IPS-NIHi11 (cell line): ENCODE measurements around the gene FN1.

Experiments used
- DNase-seq: peaks from one replicate; pipeline ENCODE4 v3.0.0; 2012; ENCODE audit warnings: mixed read lengths, low spot score

Gene FN1

DNA sequence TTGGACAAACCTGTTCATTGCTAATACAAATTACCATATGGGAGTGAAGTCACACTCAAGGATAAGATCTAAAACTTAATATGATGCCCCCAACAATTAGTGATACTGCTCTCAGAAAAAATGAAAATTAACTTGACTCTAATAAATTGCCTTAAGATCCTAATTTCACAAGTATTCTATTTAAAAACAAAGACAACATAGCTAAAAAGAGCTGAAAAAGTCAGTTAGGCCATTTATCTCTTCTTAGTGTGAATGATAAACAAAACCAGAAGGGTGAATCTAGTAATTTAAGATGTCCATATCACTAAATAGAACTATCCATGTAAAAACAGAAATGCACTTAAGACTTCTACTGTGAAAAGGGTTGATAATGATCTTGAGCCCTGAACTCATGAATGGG, 53.4 kb downstream of the FN1 start:
- no peak for DNase-seq

GRCh38 chr2:215382011-215382410, 53.9 kb downstream of the FN1 start:
- no peak for DNase-seq

DNA sequence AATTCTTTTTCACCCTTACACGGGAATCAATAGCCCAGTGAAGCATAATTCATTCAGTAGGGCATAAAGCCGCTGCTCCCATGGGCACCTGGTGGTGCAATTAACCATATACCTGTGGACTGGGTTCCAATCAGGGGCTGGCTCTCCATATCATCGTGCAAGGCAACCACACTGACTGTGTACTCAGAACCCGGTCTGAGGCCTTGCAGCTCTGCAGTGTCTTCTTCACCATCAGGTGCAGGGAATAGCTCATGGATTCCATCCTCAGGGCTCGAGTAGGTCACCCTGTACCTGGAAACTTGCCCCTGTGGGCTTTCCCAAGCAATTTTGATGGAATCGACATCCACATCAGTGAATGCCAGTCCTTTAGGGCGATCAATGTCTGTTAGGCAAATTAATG, 55.2 kb downstream of the FN1 start:
- no peak for DNase-seq

DNA sequence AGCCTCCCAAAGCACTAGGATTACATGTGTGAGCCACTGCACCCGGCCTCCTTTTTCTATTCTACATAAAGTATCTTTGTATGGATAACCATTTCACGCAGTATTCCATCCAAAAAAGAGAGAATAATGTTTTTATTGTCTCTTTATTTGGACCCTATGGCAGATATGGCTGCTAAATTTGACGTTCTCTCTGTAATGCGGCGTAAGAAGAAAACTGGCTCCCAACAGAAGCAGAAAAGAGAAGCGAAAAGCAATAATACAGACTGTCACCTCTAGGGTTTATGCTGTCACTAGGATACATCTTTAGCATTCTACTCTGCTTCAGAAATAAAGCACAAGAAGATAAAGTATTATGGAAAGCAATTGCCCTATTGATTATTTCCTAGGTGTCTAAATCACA, 55.9 kb downstream of the FN1 start:
- DNase-seq, result no peak

GRCh38 chr2:215379039-215379438, 56.8 kb downstream of the FN1 start:
- DNase-seq, result no peak

DNA sequence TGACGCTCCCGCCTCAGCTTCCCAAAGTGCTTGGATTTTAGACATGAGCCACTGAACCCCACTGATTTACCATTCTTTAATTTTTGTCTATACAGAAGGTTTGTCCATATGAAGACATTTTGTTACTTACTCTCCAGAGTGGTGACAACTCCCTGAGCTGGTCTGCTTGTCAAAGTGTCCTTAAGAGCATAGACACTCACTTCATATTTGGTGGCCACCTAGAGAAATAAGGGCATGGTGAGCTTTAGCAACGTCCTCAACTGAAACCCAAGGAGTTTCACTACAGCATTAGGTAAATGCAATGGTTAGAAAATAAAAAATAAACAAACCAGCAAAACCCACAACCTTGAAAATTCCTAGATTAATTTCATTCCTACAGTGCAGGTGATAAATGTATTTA, 57.8 kb downstream of the FN1 start:
- DNase-seq, result no peak

DNA sequence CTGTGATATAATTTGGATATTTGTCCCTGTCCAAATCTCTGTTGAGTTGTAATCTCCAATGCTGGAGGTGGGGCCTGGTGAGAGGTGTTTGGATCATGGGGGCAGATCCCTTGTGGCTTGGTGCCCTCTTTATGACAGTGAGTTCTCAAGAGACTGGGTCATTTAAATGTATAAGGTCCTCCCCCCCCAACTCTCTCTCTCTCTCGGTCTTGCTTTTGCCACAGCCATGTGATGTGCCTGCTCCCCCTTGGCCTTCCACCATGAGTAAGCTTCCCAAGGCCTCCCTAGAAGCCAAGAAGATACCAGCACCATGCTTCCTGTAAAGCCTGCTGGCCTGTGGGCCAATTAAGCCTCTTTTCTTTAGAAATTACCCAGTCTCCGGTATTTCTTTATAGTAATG, 58.6 kb downstream of the FN1 start:
- no peak for DNase-seq

- no peak for DNase-seq
Measured at GRCh38 chr2:215376103-215376780, 59.6 kb downstream of the FN1 start.

DNA sequence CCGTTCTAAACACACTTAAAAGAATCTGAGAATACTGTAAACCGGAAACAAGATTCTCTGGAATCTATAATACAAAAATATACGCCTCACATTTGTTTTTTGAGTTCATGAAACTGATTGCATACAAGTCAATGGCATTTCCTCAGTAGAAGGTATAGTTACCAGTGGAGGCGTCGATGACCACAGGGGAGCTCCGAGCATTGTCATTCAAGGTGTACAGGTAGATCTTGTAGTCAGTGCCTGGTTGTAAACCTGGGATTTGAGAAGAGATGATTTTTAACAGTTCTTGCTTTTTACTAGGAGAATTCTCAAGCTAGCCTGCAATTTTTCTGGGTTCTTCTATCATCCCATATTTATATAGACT, 60.4 kb downstream of the FN1 start:
- DNase-seq, result no peak

DNA sequence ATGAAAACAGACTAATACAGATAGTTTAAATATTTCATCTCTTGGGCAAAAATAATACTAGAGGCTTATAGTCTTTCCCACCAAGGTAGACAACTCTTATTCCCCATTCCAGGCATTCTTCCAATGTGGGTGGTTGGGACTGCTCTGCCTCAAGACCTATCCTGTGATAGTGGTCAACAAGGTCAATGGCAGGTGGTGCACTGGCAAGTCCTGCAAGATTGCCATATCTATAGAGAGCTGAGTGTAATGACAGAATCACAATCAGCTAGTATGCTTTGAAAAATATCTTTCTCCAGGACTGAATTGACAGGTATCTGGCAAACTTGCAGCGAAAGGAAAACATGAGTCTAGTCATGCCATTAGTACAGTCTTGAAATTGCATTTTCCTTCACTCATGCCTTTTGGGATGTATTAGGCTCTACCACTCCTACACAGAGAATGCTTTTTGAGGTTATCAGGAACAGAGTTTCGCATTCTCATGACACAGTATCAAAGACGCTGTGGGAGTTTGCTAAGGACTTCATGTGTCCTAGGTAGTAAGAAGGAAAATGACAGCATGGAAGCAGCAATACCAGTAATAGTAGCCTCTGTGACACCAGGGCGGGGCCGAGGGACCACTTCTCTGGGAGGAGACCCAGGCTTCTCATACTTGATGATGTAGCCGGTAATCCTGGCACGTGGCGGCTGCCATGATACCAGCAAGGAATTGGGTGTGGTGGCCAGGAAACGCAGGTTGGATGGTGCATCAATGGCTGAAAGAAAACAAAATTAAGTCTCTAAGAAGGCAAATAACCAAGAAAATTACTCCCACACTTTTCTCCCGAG, 61.0 kb downstream of the FN1 start:
- DNase-seq, result no peak

GRCh38 chr2:215374002-215374401, 61.9 kb downstream of the FN1 start:
- no peak for DNase-seq

- no peak for DNase-seq
Measured at GRCh38 chr2:215372968-215373649, 62.8 kb downstream of the FN1 start.

DNA sequence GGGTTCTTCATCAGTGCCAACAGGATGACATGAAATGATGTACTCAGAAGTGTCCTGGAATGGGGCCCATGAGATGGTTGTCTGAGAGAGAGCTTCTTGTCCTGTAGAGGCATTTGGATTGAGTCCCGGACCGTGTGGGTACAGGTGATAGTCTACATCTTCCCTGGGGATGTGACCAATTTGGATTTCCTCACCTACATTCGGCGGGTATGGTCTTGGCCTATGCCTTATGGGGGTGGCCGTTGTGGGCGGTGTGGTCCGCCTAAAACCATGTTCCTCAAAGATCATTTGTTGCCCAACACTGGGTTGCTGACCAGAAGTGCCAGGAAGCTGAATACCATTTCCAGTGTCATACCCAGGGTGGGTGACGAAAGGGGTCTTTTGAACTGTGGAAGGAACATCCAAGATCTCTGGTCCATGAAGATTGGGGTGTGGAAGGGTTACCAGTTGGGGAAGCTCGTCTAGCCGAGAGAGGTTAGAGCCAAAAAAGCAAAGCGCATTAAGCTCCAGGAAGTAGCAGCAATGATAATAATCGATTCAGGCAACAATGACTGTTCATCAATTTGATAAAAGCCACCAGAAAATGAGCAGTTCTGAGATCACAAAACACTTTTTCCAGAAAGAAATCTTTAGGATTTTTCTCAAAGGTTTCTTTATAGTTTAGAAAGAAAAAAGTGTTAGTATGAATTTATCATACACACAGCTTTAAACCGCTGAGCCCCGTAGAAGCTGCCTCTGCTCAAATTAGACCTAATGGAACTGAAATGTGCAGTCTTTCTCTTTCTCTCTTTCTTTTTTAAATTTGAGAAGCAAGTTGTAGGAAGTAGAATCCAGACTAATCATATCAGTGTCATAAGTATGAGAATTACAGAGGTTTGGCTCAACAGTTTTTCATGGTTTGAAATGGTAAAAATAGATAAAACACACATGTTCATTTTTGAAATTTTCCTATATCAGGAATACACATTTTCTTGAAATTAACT, 63.7 kb downstream of the FN1 start:
- no peak for DNase-seq

- DNase-seq, result no peak
Measured at GRCh38 chr2:215370112-215370965, 65.5 kb downstream of the FN1 start.

DNA sequence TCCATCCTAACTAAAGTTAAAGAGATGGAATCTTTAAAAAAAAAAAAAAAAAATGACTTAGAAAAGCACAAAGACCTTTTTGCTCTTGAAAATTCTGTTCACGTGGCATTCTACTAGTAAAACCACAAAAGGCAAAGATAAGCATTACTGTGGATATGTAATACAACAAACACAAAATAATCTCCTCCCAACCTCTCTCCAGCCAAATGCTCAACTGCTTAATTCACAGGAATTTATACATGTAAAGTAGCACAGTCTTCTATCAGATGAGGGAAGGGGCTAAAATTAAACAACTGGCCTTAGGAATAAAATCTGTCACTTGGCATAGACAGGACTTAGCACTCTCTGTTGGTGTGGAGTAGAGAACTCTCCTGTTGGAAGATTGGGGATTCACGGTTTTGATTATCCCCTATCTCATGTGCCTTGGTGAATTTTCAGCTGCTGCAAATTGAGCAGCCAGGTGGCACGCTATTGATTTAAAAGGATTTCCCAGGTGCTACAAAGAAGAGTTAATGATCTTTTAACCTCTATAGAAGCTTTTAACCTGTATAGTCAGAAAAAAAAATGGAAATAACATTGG, 66.6 kb downstream of the FN1 start:
- no peak for DNase-seq

DNA sequence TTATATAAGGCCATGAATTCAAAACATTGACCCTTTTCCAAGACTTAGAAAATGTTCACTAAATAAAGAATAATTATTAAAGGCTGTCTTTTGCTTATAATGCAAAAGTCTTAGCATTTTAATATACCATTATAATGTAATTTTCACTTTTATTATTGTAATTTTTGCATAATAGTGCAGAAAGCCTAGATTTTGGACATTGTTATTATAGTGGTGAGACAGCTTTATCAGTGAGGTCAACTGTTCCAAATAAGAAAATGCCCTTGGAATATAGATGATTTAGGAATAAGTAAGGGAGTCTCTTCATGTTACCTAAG, 67.4 kb downstream of the FN1 start:
- DNase-seq, result no peak

DNA sequence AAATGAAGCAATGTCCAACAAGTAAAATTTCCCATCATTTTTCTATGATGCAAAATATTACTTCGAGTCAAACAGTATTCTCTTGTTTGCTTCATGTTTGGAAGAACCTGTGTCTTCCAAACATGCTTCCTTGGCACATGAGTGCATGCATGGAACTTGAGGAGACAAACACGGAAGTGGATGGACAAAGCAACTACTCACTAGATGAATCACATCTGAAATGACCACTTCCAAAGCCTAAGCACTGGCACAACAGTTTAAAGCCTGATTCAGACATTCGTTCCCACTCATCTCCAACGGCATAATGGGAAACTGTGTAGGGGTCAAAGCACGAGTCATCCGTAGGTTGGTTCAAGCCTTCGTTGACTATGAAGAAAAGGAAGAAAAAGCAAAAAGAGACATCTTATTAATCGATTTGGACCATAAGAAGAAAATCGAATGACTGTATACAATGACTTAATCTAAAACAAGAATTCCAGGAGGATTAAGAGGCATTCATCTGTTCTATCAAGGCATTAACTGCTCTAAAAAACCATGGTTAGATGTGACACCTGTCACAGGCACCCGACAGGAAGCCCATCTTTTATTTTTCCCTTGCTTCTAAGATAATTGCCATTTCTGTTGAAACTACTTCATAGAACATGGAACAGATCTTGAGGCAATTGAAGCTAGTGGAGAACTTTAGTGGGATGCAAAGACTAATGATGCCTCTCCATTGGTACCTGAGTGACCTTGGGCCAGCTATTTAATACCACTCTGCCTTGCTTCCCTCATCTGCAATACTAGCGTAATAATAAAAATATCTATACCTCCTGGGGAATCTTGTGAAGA, 68.0 kb downstream of the FN1 start:
- no peak for DNase-seq

DNA sequence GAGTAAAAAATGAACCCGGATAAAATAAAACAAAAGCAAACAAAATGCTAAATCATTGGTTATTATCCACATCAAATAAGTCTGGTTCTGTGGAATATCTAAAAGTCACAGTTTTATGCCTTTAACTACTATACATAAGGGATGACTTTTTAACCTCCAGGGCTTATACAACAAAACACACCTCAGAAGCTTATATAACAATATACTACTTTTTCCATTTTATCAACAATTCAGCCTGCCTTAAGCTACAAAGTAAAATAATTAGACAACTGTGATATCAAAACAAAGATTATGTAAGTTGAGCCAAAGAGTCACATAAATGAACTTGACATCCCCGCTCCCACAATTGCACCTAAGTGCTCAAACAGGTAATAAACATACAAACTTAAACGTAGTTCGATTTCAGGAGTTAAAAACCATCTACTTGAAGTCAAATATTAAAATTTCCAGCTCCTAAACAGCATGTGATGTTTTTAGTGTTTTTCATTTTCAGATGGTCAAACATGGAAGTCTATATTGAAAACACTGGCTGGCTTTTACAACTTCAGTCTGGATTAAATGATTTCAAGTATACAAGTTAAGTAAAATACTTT, 69.3 kb downstream of the FN1 start:
- DNase-seq, result no peak

DNA sequence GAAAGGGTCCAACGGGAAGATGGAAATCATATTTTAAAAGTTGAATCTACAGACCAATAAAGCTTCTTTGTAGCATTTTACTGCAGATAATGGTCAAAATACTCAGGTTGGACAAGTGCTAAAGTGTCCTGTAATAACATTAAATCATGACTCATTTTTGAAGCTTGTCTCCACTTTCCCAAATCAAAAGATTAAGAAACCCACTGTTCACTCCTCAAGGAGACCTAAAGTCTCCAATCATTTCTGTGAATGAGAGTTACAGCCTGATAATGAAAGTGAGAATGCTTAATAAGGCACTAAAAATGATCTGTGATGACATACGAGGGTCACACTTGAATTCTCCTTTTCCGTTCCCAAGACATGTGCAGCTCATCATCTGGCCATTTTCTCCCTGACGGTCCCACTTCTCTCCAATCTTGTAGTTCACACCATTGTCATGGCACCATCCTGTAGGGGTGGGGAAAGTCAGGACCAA, 70.6 kb downstream of the FN1 start:
- DNase-seq, result no peak
